ENCODE data around the gene NCEH1. TPM values are rescaled to one million over a fixed set of nuclear protein-coding genes. Genes with fewer than 3 reads are reported as not detected.

The NCEH1 gene
- total RNA-seq, 1 experiment from 2014 or later: 73.0 TPM

GRCh38 chr3:172700936-172701455 lies 9.9 kb downstream of the NCEH1 start:
- no peak overlapping the region for H3K4me3 ChIP-seq (ENCODE audit: low read depth in 2 of 2, low read length in 2 of 2)
- BruUV-seq (replicated peaks): no TSS peak
- peaks cover 25% of the 10 kb centered on the region for H3K4me1 ChIP-seq (ENCODE audit: control insufficient read depth, insufficient read depth, low read length)
- no peak for TF ChIP-seq POLR2AphosphoS5 (IDR thresholded peaks at IDR 0.05; ENCODE audit: low read depth, low read length)
- TF ChIP-seq TCF7L2 (IDR thresholded peaks at IDR 0.05; ENCODE audit: low read depth, low read length): no peak
- no peak for TF ChIP-seq SIN3A (IDR thresholded peaks at IDR 0.05; ENCODE audit: borderline replicate concordance, insufficient read depth, low read depth, low read length)
- no peak for TF ChIP-seq REST (IDR thresholded peaks at IDR 0.05; ENCODE audit: insufficient read depth in 1 of 2, low read depth in 2 of 2, low read length in 1 of 2)
- TF ChIP-seq CTCF (IDR thresholded peaks at IDR 0.05): no peak
- DNase-seq (ENCODE audit: low read depth, low spot score): no peak
- POLR2A ChIA-PET: interaction anchor here (0.5 to 1.0 kb wide), 2 partner anchors 9 to 49 kb away, joined by 3 to 6 read pairs; no protein-coding TSS in a partner anchor
- H3K9me3 ChIP-seq (ENCODE audit: control insufficient read depth, insufficient read depth, low read depth, low read length): no peaks in the 10 kb centered on the region
- in situ Hi-C loops (cut with HindIII; ENCODE audit: low pct_unique_long_range_greater_than_20kb, low sequenced_read_pairs) (no loop called here), intact Hi-C loops (cut with micrococcal nuclease; ENCODE audit: unreplicated experiment) (no loop called here)
- CTCF ChIA-PET: interaction anchor here (0.6 to 0.7 kb wide), 3 partner anchors 12 to 253 kb away, joined by 3 to 6 read pairs (median 4); no protein-coding TSS in a partner anchor
- H3K27me3 ChIP-seq (ENCODE audit: control insufficient read depth, insufficient read depth, low read length): no peaks in the 10 kb centered on the region
- no peak for ATAC-seq
- H3K36me3 ChIP-seq (ENCODE audit: control insufficient read depth, insufficient read depth, low read length): no peaks in the 10 kb centered on the region
- no peak overlapping the region; the same call in 1 of the 2 replicates for H3K27ac ChIP-seq (ENCODE audit: low read length)

GRCh38 chr3:172700256-172700655 lies 10.6 kb downstream of the NCEH1 start:
- ATAC-seq (no peak), DNase-seq (ENCODE audit: low read depth, low spot score) (no peak)
- intact Hi-C loops (cut with micrococcal nuclease; ENCODE audit: unreplicated experiment) (no loop called here), in situ Hi-C loops (cut with HindIII; ENCODE audit: low pct_unique_long_range_greater_than_20kb, low sequenced_read_pairs) (no loop called here)
- Histone ChIP-seq H3K36me3 (ENCODE audit: control insufficient read depth, insufficient read depth, low read length) (no peaks in the 10 kb centered on the region), H3K27ac (ENCODE audit: low read length) (no peak overlapping the region), H3K4me3 (ENCODE audit: low read depth in 2 of 2, low read length in 2 of 2) (no peak overlapping the region), H3K9me3 (ENCODE audit: control insufficient read depth, insufficient read depth, low read depth, low read length) (no peaks in the 10 kb centered on the region), H3K4me1 (ENCODE audit: control insufficient read depth, insufficient read depth, low read length) (peaks cover 25% of the 10 kb centered on the region), H3K27me3 (ENCODE audit: control insufficient read depth, insufficient read depth, low read length) (no peaks in the 10 kb centered on the region)
- BruUV-seq (replicated peaks): no TSS peak
- ChIA-PET POLR2A (interaction anchor here (0.6 to 1.0 kb wide), 2 partner anchors 8 to 41 kb away, joined by 3 to 4 read pairs; no protein-coding TSS in a partner anchor), CTCF (no interaction called here)
- TF ChIP-seq TCF7L2 (IDR thresholded peaks at IDR 0.05; ENCODE audit: low read depth, low read length) (no peak), POLR2AphosphoS5 (IDR thresholded peaks at IDR 0.05; ENCODE audit: low read depth, low read length) (no peak), CTCF (IDR thresholded peaks at IDR 0.05) (no peak), REST (IDR thresholded peaks at IDR 0.05; ENCODE audit: insufficient read depth in 1 of 2, low read depth in 2 of 2, low read length in 1 of 2) (no peak), SIN3A (IDR thresholded peaks at IDR 0.05; ENCODE audit: borderline replicate concordance, insufficient read depth, low read depth, low read length) (no peak)
